HEK293 (cell line): ENCODE results near the gene RGS12.

Source experiments
- AEBP2 ChIP-seq: fragments of 450-650 bp; formaldehyde crosslinking; IDR thresholded peaks from 2 replicates; pipeline ENCODE4 v1.5.1; 2016; ENCODE audit warnings: missing biosample characterization, missing genetic modification characterization, borderline replicate concordance
- GLI2 ChIP-seq: fragments of 450-650 bp; formaldehyde crosslinking; IDR thresholded peaks from 2 replicates; pipeline ENCODE4; 2017; ENCODE audit warnings: missing biosample characterization, missing genetic modification characterization, low read depth, borderline replicate concordance
- HOXA7 ChIP-seq: sonication (generic); formaldehyde crosslinking; IDR thresholded peaks from 2 replicates; pipeline ENCODE4 v1.8.1; 2022; ENCODE audit warnings: missing genetic modification reagents, borderline replicate concordance
- HOXC10 ChIP-seq: sonication (generic); formaldehyde crosslinking; IDR thresholded peaks from 2 replicates; pipeline ENCODE4 v1.8.1; 2023; ENCODE audit warnings: mild to moderate bottlenecking, missing genetic modification reagents
- MEIS1 ChIP-seq: sonication (generic); formaldehyde crosslinking; IDR thresholded peaks from 2 replicates; pipeline ENCODE4 v1.8.1; 2022; ENCODE audit warnings: missing genetic modification reagents, mild to moderate bottlenecking, borderline replicate concordance
- PRDM6 ChIP-seq: fragments of 450-650 bp; formaldehyde crosslinking; IDR thresholded peaks from 2 replicates; pipeline ENCODE4 v1.5.1; 2017; ENCODE audit warnings: missing biosample characterization, missing genetic modification characterization
- SCRT1 ChIP-seq: fragments of 450-650 bp; formaldehyde crosslinking; IDR thresholded peaks from 2 replicates; pipeline ENCODE4 v1.5.1; 2016; ENCODE audit warnings: missing biosample characterization, missing genetic modification characterization, borderline replicate concordance
- SCRT2 ChIP-seq: fragments of 450-650 bp; formaldehyde crosslinking; IDR thresholded peaks from 2 replicates; pipeline ENCODE4 v1.5.1; 2016; ENCODE audit warnings: missing biosample characterization, missing genetic modification characterization
- SP2 ChIP-seq: fragments of 450-650 bp; formaldehyde crosslinking; IDR thresholded peaks from 2 replicates; pipeline ENCODE4 v1.5.1; 2016; ENCODE audit warnings: missing biosample characterization, missing genetic modification characterization
- ZBTB1 ChIP-seq: fragments of 450-650 bp; formaldehyde crosslinking; IDR thresholded peaks from 2 replicates; pipeline ENCODE4 v1.5.1; 2016; ENCODE audit warnings: missing biosample characterization, missing genetic modification characterization
- ZBTB49 ChIP-seq: fragments of 450-650 bp; formaldehyde crosslinking; IDR thresholded peaks from 2 replicates; pipeline ENCODE4 v1.5.1; 2016; ENCODE audit warnings: missing biosample characterization, missing genetic modification characterization, low read depth
- ZEB2 ChIP-seq: fragments of 450-650 bp; formaldehyde crosslinking; IDR thresholded peaks from 2 replicates; pipeline ENCODE4 v1.5.1; 2016; ENCODE audit warnings: missing biosample characterization, missing genetic modification characterization
- ZFP41 ChIP-seq: fragments of 450-650 bp; formaldehyde crosslinking; IDR thresholded peaks from 2 replicates; pipeline ENCODE4 v1.5.1; 2016; ENCODE audit warnings: missing biosample characterization, missing genetic modification characterization, borderline replicate concordance
- ZFP69B ChIP-seq: fragments of 450-650 bp; formaldehyde crosslinking; IDR thresholded peaks from 2 replicates; pipeline ENCODE4 v1.5.1; 2016; ENCODE audit warnings: missing biosample characterization, missing genetic modification characterization
- ZNF19 ChIP-seq: fragments of 450-650 bp; formaldehyde crosslinking; IDR thresholded peaks from 2 replicates; pipeline ENCODE4; 2016; ENCODE audit warnings: missing biosample characterization, missing genetic modification characterization, low read depth
- ZNF292 ChIP-seq: fragments of 450-650 bp; formaldehyde crosslinking; IDR thresholded peaks from 2 replicates; pipeline ENCODE4 v1.5.1; 2016; ENCODE audit warnings: low read depth, missing biosample characterization, missing genetic modification characterization, borderline replicate concordance
- ZNF48 ChIP-seq: fragments of 450-650 bp; formaldehyde crosslinking; IDR thresholded peaks from 2 replicates; pipeline ENCODE4 v1.5.1; 2016; ENCODE audit warnings: missing biosample characterization, missing genetic modification characterization
- ZNF510 ChIP-seq: fragments of 450-650 bp; formaldehyde crosslinking; IDR thresholded peaks from 2 replicates; pipeline ENCODE4 v1.5.1; 2018; ENCODE audit warnings: mild to moderate bottlenecking, missing genetic modification characterization, missing biosample characterization; ENCODE audit not compliant: insufficient replicate concordance
- ZNF518A ChIP-seq: fragments of 450-650 bp; formaldehyde crosslinking; conservative IDR thresholded peaks from 2 replicates; pipeline ENCODE4 v1.5.1; 2016; ENCODE audit warnings: low read depth, missing biosample characterization, missing genetic modification characterization
- ZNF521 ChIP-seq: fragments of 450-650 bp; formaldehyde crosslinking; IDR thresholded peaks from 2 replicates; pipeline ENCODE4 v1.5.1; 2017; ENCODE audit warnings: missing biosample characterization, mild to moderate bottlenecking, missing genetic modification characterization
- ZNF530 ChIP-seq: fragments of 450-650 bp; formaldehyde crosslinking; IDR thresholded peaks from 2 replicates; pipeline ENCODE4 v1.5.1; 2016; ENCODE audit warnings: low read depth, missing biosample characterization, missing genetic modification characterization
- ZNF76 ChIP-seq: fragments of 450-650 bp; formaldehyde crosslinking; IDR thresholded peaks from 2 replicates; pipeline ENCODE4; 2016; ENCODE audit warnings: low read depth, missing biosample characterization, missing genetic modification characterization, borderline replicate concordance
- ZSCAN30 ChIP-seq: fragments of 450-650 bp; IDR thresholded peaks from 2 replicates; pipeline ENCODE4 v1.5.1; 2018; ENCODE audit warnings: missing biosample characterization, mild to moderate bottlenecking, missing genetic modification characterization, moderate library complexity

The RGS12 gene

GRCh38 chr4:3291969-3292570 is 751 bp upstream of the RGS12 start (continued):
- TF ChIP-seq ZNF518A (tag by site-specific recombination) (no peak), ZEB2 (0 out of 2 replicates have a peak, but pooled peaks have one; percentile 17), ZNF510 (tag by site-specific recombination) (no peak), ZNF530 (tag by site-specific recombination) (no peak), ZSCAN30 (0 out of 2 replicates have a peak, but pooled peaks have one; percentile 12), ZNF48 (no peak), AEBP2 (tag by site-specific recombination) (no peak), ZNF19 (no peak), ZNF521 (tag by site-specific recombination) (no peak), SP2 (tag by site-specific recombination) (peak; percentile 64), SCRT2 (no peak), PRDM6 (no peak), ZNF292 (tag by site-specific recombination) (no peak), MEIS1 (CRISPR knock-in tag) (no peak), ZFP41 (tag by site-specific recombination) (no peak), SCRT1 (no peak), ZFP69B (no peak), HOXA7 (CRISPR knock-in tag) (no peak), ZNF76 (tag by site-specific recombination) (no peak), GLI2 (tag by site-specific recombination) (no peak), ZBTB49 (tag by site-specific recombination) (no peak), ZBTB1 (tag by site-specific recombination) (no peak), HOXC10 (CRISPR knock-in tag) (no peak)
